CD4-positive, alpha-beta memory T cell (primary cell): ENCODE results near the gene TXLNB. TPM values are rescaled to one million over a fixed set of nuclear protein-coding genes. Genes with fewer than 3 reads are reported as not detected.
A peak's percentile ranks its signal among the peaks of the same experiment; 100 is the strongest.
"Not testable (repeated sequence)": the region's sequence is repeated elsewhere in the genome, so short reads cannot be mapped to it uniquely, and the experiment has no call there.

ENCODE experiments used
- CTCF ChIA-PET: fragments of 350-600 bp; sonication (Branson Sonifier 250); formaldehyde crosslinking; loops from one replicate; lab custom pipeline; 2021; ENCODE audit warnings: inconsistent platforms; ENCODE audit not compliant: partially characterized antibody; lab: Charles Lee
- POLR2A ChIA-PET: fragments of 350-600 bp; sonication (Branson Sonifier 250); formaldehyde crosslinking; loops from one replicate; lab custom pipeline; 2021; ENCODE audit not compliant: partially characterized antibody; lab: Charles Lee
- DNase-seq, 5 donors: peaks; one replicate each; pipeline versions ENCODE4 v3.0.0 to v3.0.0-alpha.2; 2020 to 2022; ENCODE audit warnings: mixed read lengths in 1 of 5
- H3K27ac ChIP-seq: one replicate; pipeline ENCODE4 v1.7.0; 2013; ENCODE audit warnings: low read depth, low read length
- H3K27me3 ChIP-seq: 2 replicates; pipeline ENCODE4 v1.7.0; 2013; ENCODE audit warnings: mild to moderate bottlenecking, low read length, moderate library complexity; ENCODE audit not compliant: insufficient read depth
- H3K36me3 ChIP-seq: 2 replicates; pipeline ENCODE4 v1.7.0; 2013; ENCODE audit warnings: mild to moderate bottlenecking, low read length, moderate library complexity; ENCODE audit not compliant: insufficient read depth
- H3K4me1 ChIP-seq: 2 replicates; pipeline ENCODE4 v1.7.0; 2013; ENCODE audit warnings: mild to moderate bottlenecking, low read length, moderate library complexity; ENCODE audit not compliant: insufficient read depth
- H3K4me3 ChIP-seq, 2 donors: one replicate each; pipeline ENCODE4 v1.7.0; 2013; ENCODE audit warnings: low read length in 2 of 2, mild to moderate bottlenecking in 1 of 2
- H3K9me3 ChIP-seq, 2 donors: one replicate each; pipeline ENCODE4 v1.7.0; 2013; ENCODE audit warnings: low read length in 2 of 2, control low read depth in 1 of 2; ENCODE audit not compliant: control insufficient read depth in 1 of 2
- H3K27ac Mint-ChIP-seq, 7 donors: one replicate each; pipeline ENCODE4 v1.8.0; 2020 to 2021; ENCODE audit warnings: mixed read lengths in 7 of 7, mild to moderate bottlenecking in 6 of 7, inconsistent platforms in 3 of 7, moderate library complexity in 3 of 7
- H3K27me3 Mint-ChIP-seq, 2 donors: one replicate each; pipeline ENCODE4 v1.8.0; 2020 to 2021; ENCODE audit warnings: mixed read lengths in 2 of 2
- H3K36me3 Mint-ChIP-seq, 2 donors: one replicate each; pipeline ENCODE4 v1.8.0; 2020 to 2021; ENCODE audit warnings: mixed read lengths in 2 of 2, inconsistent platforms in 1 of 2, mild to moderate bottlenecking in 1 of 2
- H3K4me1 Mint-ChIP-seq, 4 donors: one replicate each; pipeline ENCODE4 v1.8.0; 2020 to 2021; ENCODE audit warnings: mixed read lengths in 4 of 4, mild to moderate bottlenecking in 1 of 4
- H3K4me3 Mint-ChIP-seq, 8 donors: one replicate each; pipeline ENCODE4 v1.8.0; 2020 to 2021; ENCODE audit warnings: mixed read lengths in 8 of 8, mild to moderate bottlenecking in 7 of 8, moderate library complexity in 6 of 8, inconsistent platforms in 3 of 8
- H3K9me3 Mint-ChIP-seq, 8 donors: one replicate each; pipeline ENCODE4 v1.8.0; 2020 to 2021; ENCODE audit warnings: mixed read lengths in 8 of 8, mild to moderate bottlenecking in 5 of 8, inconsistent platforms in 3 of 8, moderate library complexity in 1 of 8
- intact Hi-C: fragments of 100-400 bp; cut with micrococcal nuclease; formaldehyde crosslinking; loops from one replicate; pipeline ENCODE4 v1.15.1; 2023
- polyA plus RNA-seq, 2 donors: library from polyadenylated mRNA; unstranded; fragments of 300-500 nt; fragmentation: Illumina TruSeq; gene quantifications; one replicate each; pipeline ENCODE4 v1.2.3, GENCODE V29; 2021
- total RNA-seq, 2 experiments: library from RNA; stranded (reverse); gene quantifications; one replicate each; pipeline ENCODE4 v1.2.3, GENCODE V29; 2021

TXLNB gene
- total and polyA plus RNA-seq, 4 experiments from 2014 or later = 0.78 to 1.6 (median 1.4) TPM; not detected in 1

DNA sequence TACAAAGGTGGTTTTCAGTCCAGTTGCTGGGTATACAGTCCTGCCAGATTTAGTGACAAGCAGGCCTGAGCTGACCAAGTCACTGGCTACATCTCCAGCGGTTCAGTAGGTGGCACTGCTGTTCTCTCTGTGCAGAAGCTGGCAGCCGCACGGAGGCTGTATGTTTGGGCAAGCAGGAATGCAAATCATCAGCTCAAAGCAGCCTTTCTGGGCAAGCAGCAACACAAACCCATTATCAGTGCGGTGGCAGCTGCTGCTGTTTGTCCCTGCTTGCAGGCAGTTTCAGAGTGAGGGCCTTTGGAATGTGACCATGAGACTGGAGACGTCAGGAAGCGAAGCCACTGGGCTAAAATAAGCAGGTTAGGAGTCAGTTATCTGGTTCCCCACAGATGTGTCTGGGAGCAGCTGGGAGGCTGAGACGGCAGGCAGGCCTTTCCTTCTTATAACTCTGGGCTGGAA is 72.5 kb downstream of the TXLNB start:
- Mint-ChIP-seq H3K9me3 (peaks cover 0 to 4% (median 0%) of the 10 kb centered on the region in 8 donors), H3K27ac (peak overlapping the region; percentile 33 to 94 (median 87)), H3K4me3 (peak overlapping the region in 6 of 8 donors; percentile 23 to 80 (median 74)), H3K4me1 (peaks cover 8 to 13% (median 11%) of the 10 kb centered on the region in 4 donors), H3K27me3 (no peaks in the 10 kb centered on the region), H3K36me3 (no peaks in the 10 kb centered on the region)
- H3K4me3 ChIP-seq = no peak overlapping the region
- H3K27me3 ChIP-seq = no peaks in the 10 kb centered on the region
- no peaks in the 10 kb centered on the region for H3K9me3 ChIP-seq
- CTCF ChIA-PET = interaction anchor here (0.6 to 7.3 kb wide), 65 partner anchors 9 to 764 kb away, joined by 3 to 238 read pairs (median 6); partner anchors contain the start of genes CITED2 and TXLNB
- H3K36me3 ChIP-seq = no peaks in the 10 kb centered on the region
- intact Hi-C loops = loop anchor here (1.0 to 2.0 kb wide), 6 partner anchors 32 to 403 kb away; partner anchors contain the start of gene TXLNB
- no peak overlapping the region for H3K27ac ChIP-seq
- POLR2A ChIA-PET = interaction anchor here (0.7 to 5.4 kb wide), 20 partner anchors 11 to 230 kb away, joined by 3 to 47 read pairs (median 6); partner anchors contain the start of genes CITED2 and TXLNB
- H3K4me1 ChIP-seq = peaks cover 14% of the 10 kb centered on the region
- peak; percentile 54 to 70 (median 68) for DNase-seq

DNA sequence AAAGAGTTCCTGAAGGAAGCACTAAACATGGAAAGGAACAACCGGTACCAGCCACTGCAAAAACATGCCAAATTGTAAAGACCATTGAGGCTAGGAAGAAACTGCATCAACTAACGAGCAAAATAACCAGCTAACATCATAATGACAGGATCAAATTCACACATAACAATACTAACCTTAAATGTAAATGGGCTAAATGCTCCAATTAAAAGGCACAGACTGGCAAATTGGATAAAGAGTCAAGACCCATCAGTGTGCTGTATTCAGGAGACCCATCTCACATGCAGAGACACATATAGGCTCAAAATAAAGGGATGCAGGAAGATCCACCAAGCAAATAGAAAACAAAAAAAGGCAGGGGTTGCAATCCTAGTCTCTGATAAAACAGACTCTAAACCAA is 79.3 kb downstream of the TXLNB start:
- intact Hi-C loops, CTCF ChIA-PET: not testable (repeated sequence)
- H3K36me3 Mint-ChIP-seq = peaks cover 21 to 26% of the 10 kb centered on the region in 2 donors

DNA sequence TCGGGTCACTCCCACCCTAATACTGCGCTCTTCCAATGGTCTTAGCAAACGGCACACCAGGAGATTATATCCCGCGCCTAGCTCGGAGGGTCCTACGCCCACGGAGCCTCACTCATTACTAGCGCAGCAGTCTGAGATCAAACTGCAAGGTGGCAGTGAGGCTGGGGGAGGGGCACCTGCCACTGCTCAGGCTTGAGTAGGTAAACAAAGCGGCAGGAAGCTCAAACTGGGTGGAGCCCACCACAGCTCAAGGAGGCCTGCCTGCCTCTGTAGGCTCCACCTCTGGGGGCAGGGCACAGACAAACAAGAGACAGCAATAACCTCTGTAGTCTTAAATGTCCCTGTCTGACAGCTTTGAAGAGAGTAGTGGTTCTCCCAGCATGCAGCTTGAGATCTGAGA is 81.0 kb downstream of the TXLNB start:
- ChIA-PET POLR2A (interaction anchor here (0.8 to 1.6 kb wide), 3 partner anchors 76 to 154 kb away, joined by 3 to 6 read pairs (median 5); no protein-coding TSS in a partner anchor), CTCF (interaction anchor here (1.0 to 1.6 kb wide), 4 partner anchors 8 to 162 kb away, joined by 3 to 6 read pairs (median 4); no protein-coding TSS in a partner anchor)
- peak in 4 of 5 donors; percentile 15 to 44 (median 31) for DNase-seq
- H3K27ac ChIP-seq, H3K9me3 ChIP-seq, H3K27me3 Mint-ChIP-seq, H3K4me3 ChIP-seq, intact Hi-C loops, H3K27me3 ChIP-seq, H3K36me3 ChIP-seq: not testable (repeated sequence)
- peak overlapping the region in 3 of 8 donors; percentile 29 to 39 (median 36) for H3K4me3 Mint-ChIP-seq
- peaks cover 26 to 33% of the 10 kb centered on the region in 2 donors for H3K36me3 Mint-ChIP-seq
- H3K27ac Mint-ChIP-seq = peak overlapping the region in 1 of 7 donors; percentile 29
- peaks cover 7 to 27% (median 19%) of the 10 kb centered on the region in 4 donors for H3K4me1 Mint-ChIP-seq
- H3K4me1 ChIP-seq = peaks cover 12% of the 10 kb centered on the region
- H3K9me3 Mint-ChIP-seq = peaks cover 4 to 64% (median 54%) of the 10 kb centered on the region in 8 donors

More for the DNA sequence above, 79.3 kb downstream of the TXLNB start:
- DNase-seq, H3K9me3 ChIP-seq, H3K27ac ChIP-seq, H3K27ac Mint-ChIP-seq, H3K36me3 ChIP-seq, H3K4me3 ChIP-seq, H3K27me3 Mint-ChIP-seq, H3K4me3 Mint-ChIP-seq, H3K27me3 ChIP-seq, POLR2A ChIA-PET: not testable (repeated sequence)
- H3K4me1 ChIP-seq = peaks cover 12% of the 10 kb centered on the region
- Mint-ChIP-seq H3K9me3 (peaks cover 4 to 47% (median 39%) of the 10 kb centered on the region in 8 donors), H3K4me1 (peaks cover 7 to 27% (median 19%) of the 10 kb centered on the region in 4 donors)

DNA sequence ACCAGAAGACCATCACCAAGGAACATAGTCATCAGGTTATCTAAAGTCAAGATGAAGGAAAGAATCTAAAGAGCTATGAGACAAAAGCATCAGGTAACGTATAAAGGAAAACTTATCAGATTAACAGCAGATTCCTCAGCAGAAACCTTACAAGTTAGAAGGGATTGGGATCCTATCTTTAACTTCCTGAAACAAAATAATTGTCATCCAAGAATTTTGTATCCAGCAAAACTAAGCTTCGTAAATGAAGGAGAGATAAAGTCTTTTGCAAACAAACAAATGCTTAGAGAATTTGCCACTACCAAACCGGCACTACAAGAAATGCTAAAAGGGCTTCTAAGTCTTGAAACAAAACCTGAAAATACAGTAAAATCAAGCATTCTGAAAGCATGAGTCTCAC is 86.0 kb downstream of the TXLNB start:
- Histone ChIP-seq H3K27ac (no peak overlapping the region), H3K4me1 (peaks cover 9% of the 10 kb centered on the region), H3K27me3 (no peaks in the 10 kb centered on the region), H3K4me3 (no peak overlapping the region), H3K36me3 (no peaks in the 10 kb centered on the region), H3K9me3 (peaks cover 0 to 5% of the 10 kb centered on the region in 2 donors)
- H3K36me3 Mint-ChIP-seq = peaks cover 33 to 35% of the 10 kb centered on the region in 2 donors
- H3K27me3 Mint-ChIP-seq = peaks cover 0 to 2% of the 10 kb centered on the region in 2 donors
- peaks cover 4 to 60% (median 56%) of the 10 kb centered on the region in 8 donors for H3K9me3 Mint-ChIP-seq
- POLR2A ChIA-PET = interaction anchor here (1.0 kb wide), 1 partner anchor 168 kb away, joined by 3 read pairs; no protein-coding TSS in a partner anchor
- H3K4me3 Mint-ChIP-seq = no peak overlapping the region
- DNase-seq = no peak
- no peak overlapping the region for H3K27ac Mint-ChIP-seq
- H3K4me1 Mint-ChIP-seq = peaks cover 7 to 26% (median 15%) of the 10 kb centered on the region in 4 donors
- CTCF ChIA-PET = interaction anchor here (1.6 to 3.3 kb wide), 2 partner anchors 13 to 28 kb away, joined by 5 to 19 read pairs; no protein-coding TSS in a partner anchor
- intact Hi-C loops = no loop called here

DNA sequence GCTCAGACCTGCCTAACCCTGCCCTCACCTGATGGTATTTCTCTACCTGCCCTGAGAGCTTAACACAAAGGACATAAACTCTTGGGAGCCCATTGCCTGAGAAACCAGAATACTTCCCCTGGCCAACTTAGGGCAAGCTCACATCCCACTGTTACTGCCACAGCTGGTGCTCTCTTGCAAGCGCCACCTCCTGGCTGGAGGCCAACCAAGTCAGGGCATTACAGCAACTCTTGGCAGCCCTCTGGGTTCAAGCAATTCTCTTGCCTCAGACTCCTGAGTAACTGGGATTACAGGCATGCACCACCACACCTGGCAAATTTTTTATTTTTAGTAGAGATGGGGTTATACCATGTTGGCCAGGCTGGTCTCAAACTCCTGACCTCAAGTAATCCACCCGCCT is 86.8 kb downstream of the TXLNB start:
- Histone ChIP-seq H3K4me3 (no peak overlapping the region), H3K4me1 (peaks cover 2% of the 10 kb centered on the region), H3K27me3 (no peaks in the 10 kb centered on the region), H3K9me3 (peaks cover 0 to 5% of the 10 kb centered on the region in 2 donors), H3K36me3 (no peaks in the 10 kb centered on the region), H3K27ac (no peak overlapping the region)
- ChIA-PET CTCF (interaction anchor here (0.9 to 3.3 kb wide), 5 partner anchors 14 to 170 kb away, joined by 3 to 19 read pairs (median 4); partner anchors contain the start of gene CITED2), POLR2A (interaction anchor here (0.8 to 1.0 kb wide), 2 partner anchors 92 to 169 kb away, joined by 3 read pairs; no protein-coding TSS in a partner anchor)
- H3K4me1 Mint-ChIP-seq = peaks cover 0 to 18% (median 9%) of the 10 kb centered on the region in 4 donors
- no peak overlapping the region for H3K27ac Mint-ChIP-seq
- DNase-seq = no peak
- intact Hi-C loops = no loop called here
- H3K9me3 Mint-ChIP-seq = peaks cover 4 to 51% (median 47%) of the 10 kb centered on the region in 8 donors
- peaks cover 33 to 34% of the 10 kb centered on the region in 2 donors for H3K36me3 Mint-ChIP-seq
- H3K4me3 Mint-ChIP-seq = no peak overlapping the region
- peaks cover 0 to 2% of the 10 kb centered on the region in 2 donors for H3K27me3 Mint-ChIP-seq

DNA sequence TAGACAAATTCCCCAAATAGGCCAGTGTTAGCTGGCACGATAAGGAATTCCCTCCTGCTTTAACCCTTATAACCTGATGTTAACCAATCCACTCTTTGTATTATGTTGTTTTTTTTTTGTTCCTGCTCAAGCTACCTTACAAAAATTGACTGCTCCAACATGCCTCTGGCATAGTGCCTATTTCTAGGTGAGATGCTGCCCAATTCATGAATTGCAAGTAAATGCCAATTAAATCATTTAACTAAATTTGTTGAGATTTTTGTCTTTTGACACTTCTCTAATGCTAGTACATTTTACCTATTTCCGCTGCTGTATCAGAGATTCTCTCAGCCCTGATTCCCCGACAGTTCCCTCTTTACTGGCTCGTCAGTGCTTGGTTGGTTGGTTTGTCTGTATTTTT is 90.4 kb downstream of the TXLNB start:
- Mint-ChIP-seq H3K4me3 (no peak overlapping the region), H3K36me3 (peaks cover 5 to 21% of the 10 kb centered on the region in 2 donors), H3K27me3 (peaks cover 0 to 2% of the 10 kb centered on the region in 2 donors), H3K9me3 (peaks cover 0 to 19% (median 17%) of the 10 kb centered on the region in 8 donors), H3K27ac (no peak overlapping the region), H3K4me1 (peaks cover 0 to 1% (median 0%) of the 10 kb centered on the region in 4 donors)
- POLR2A ChIA-PET = interaction anchor here (0.9 kb wide), 1 partner anchor 26 kb away, joined by 3 read pairs; no protein-coding TSS in a partner anchor
- no peaks in the 10 kb centered on the region for H3K27me3 ChIP-seq
- CTCF ChIA-PET = interaction anchor here (2.3 kb wide), 1 partner anchor 18 kb away, joined by 10 read pairs; no protein-coding TSS in a partner anchor
- H3K4me1 ChIP-seq = no peaks in the 10 kb centered on the region
- intact Hi-C loops = no loop called here
- H3K36me3 ChIP-seq = no peaks in the 10 kb centered on the region
- peaks cover 0 to 5% of the 10 kb centered on the region in 2 donors for H3K9me3 ChIP-seq
- H3K27ac ChIP-seq = no peak overlapping the region
- no peak for DNase-seq
- no peak overlapping the region for H3K4me3 ChIP-seq
